HFFc6 (cell line): Measurements from ENCODE around the gene GTPBP2. TPM values are rescaled to one million over a fixed set of nuclear protein-coding genes. Genes with fewer than 3 reads are reported as not detected.

Experiments used
- DNase-seq: peaks from one replicate; pipeline ENCODE4 v3.0.0-alpha.2; 2018
- H3K27ac Mint-ChIP-seq: 2 replicates; pipeline ENCODE4 v1.8.0; 2020; ENCODE audit warnings: mild to moderate bottlenecking, mixed read lengths
- H3K27me3 Mint-ChIP-seq: 2 replicates; pipeline ENCODE4 v1.8.0; 2021; ENCODE audit warnings: mild to moderate bottlenecking, moderate library complexity, mixed read lengths; ENCODE audit not compliant: insufficient read depth
- H3K36me3 Mint-ChIP-seq: 2 replicates; pipeline ENCODE4 v1.8.0; 2021; ENCODE audit warnings: low read depth, mixed read lengths
- H3K4me1 Mint-ChIP-seq: 2 replicates; pipeline ENCODE4 v1.8.0; 2020; ENCODE audit warnings: low read depth, mixed read lengths
- H3K4me3 Mint-ChIP-seq: 2 replicates; pipeline ENCODE4 v1.8.0; 2020; ENCODE audit warnings: mild to moderate bottlenecking, moderate library complexity, mixed read lengths
- H3K9me3 Mint-ChIP-seq: 2 replicates; pipeline ENCODE4 v1.8.0; 2020; ENCODE audit warnings: mild to moderate bottlenecking, mixed read lengths
- CTCF ChIP-seq: fragments of 200-600 bp; sonication (generic); IDR thresholded peaks from 2 replicates; pipeline ENCODE4 v1.5.0; 2021; ENCODE audit warnings: antibody characterized with exemption, mild to moderate bottlenecking
- total RNA-seq, 6 experiments: library from RNA; stranded (reverse); fragmentation: NEBNext Ultra II Directional; extraction: Animal tissue kit (Norgen Biotek cat#: 25700); gene quantifications; 2 replicates in 1 of 6; 3 replicates in 5 of 6; pipeline ENCODE4 v1.2.3, GENCODE V29; 2021

The GTPBP2 gene
- total RNA-seq, 6 experiments from 2014 or later, result 35.6 to 47.7 (median 41.0) TPM

GRCh38 chr6:43614396-43614730, 14.7 kb downstream of the GTPBP2 start:
- DNase-seq, result no peak
- Mint-ChIP-seq H3K27me3 (peaks cover 5% of the 10 kb centered on the region; the same call in 1 of the 2 replicates), H3K4me1 (peaks cover 31% of the 10 kb centered on the region), H3K9me3 (no peaks in the 10 kb centered on the region), H3K27ac (peak overlapping the region; percentile 38; the same call in 1 of the 2 replicates), H3K4me3 (no peak overlapping the region), H3K36me3 (peaks cover 20% of the 10 kb centered on the region)
- no peak for TF ChIP-seq CTCF

- Mint-ChIP-seq H3K4me3 (no peak overlapping the region), H3K36me3 (peaks cover 25% of the 10 kb centered on the region), H3K4me1 (peaks cover 36% of the 10 kb centered on the region), H3K27ac (peak overlapping the region; percentile 38), H3K9me3 (no peaks in the 10 kb centered on the region), H3K27me3 (peaks cover 5% of the 10 kb centered on the region; the same call in 1 of the 2 replicates)
- no peak for TF ChIP-seq CTCF
- no peak for DNase-seq
Measured at GRCh38 chr6:43613721-43614395, 15.2 kb downstream of the GTPBP2 start.

GRCh38 chr6:43610431-43610830, 18.6 kb downstream of the GTPBP2 start:
- no peak for TF ChIP-seq CTCF
- DNase-seq, result no peak
- H3K27me3 Mint-ChIP-seq, result no peaks in the 10 kb centered on the region
- H3K4me3 Mint-ChIP-seq, result 0 out of 2 replicates have a peak overlapping the region, but pooled peaks have one; percentile 18
- peak overlapping the region; percentile 74; the same call in 1 of the 2 replicates for H3K27ac Mint-ChIP-seq
- H3K9me3 Mint-ChIP-seq, result no peaks in the 10 kb centered on the region
- peaks cover 36% of the 10 kb centered on the region for H3K36me3 Mint-ChIP-seq
- H3K4me1 Mint-ChIP-seq, result peaks cover 46% of the 10 kb centered on the region

- H3K36me3 Mint-ChIP-seq, result peaks cover 36% of the 10 kb centered on the region
Measured at GRCh38 chr6:43609402-43609801, 19.7 kb downstream of the GTPBP2 start.

GRCh38 chr6:43608807-43609206, 20.3 kb downstream of the GTPBP2 start:
- peaks cover 48% of the 10 kb centered on the region for H3K4me1 Mint-ChIP-seq
- H3K27me3 Mint-ChIP-seq, result no peaks in the 10 kb centered on the region
- no peak for DNase-seq
- peaks cover 35% of the 10 kb centered on the region for H3K36me3 Mint-ChIP-seq
- no peaks in the 10 kb centered on the region for H3K9me3 Mint-ChIP-seq
- H3K27ac Mint-ChIP-seq, result peak overlapping the region; percentile 9; the same call in 1 of the 2 replicates
- TF ChIP-seq CTCF, result no peak
- H3K4me3 Mint-ChIP-seq, result no peak overlapping the region

More at GRCh38 chr6:43609402-43609801, 19.7 kb downstream of the GTPBP2 start:
- no peaks in the 10 kb centered on the region for H3K27me3 Mint-ChIP-seq
- no peaks in the 10 kb centered on the region for H3K9me3 Mint-ChIP-seq
- H3K27ac Mint-ChIP-seq, result 0 out of 2 replicates have a peak overlapping the region, but pooled peaks have one; percentile 9
- no peak for TF ChIP-seq CTCF
- no peak for DNase-seq
- H3K4me1 Mint-ChIP-seq, result peaks cover 46% of the 10 kb centered on the region
- H3K4me3 Mint-ChIP-seq, result no peak overlapping the region
